GM10248 (cell line): ENCODE data around the gene SH3BGRL2.

ENCODE experiments used
- CTCF ChIA-PET: fragments of 300-600 bp; sonication (Branson Sonifier 250); formaldehyde crosslinking; extraction: SDS; loops from one replicate; lab custom pipeline; 2021; ENCODE audit warnings: antibody characterized with exemption; lab: Yijun Ruan, JAX
- POLR2A ChIA-PET: fragments of 350-650 bp; sonication (Branson Sonifier 250); formaldehyde crosslinking; extraction: SDS; loops from one replicate; lab custom pipeline; 2020; ENCODE audit warnings: antibody characterized with exemption; lab: Yijun Ruan, JAX
- DNase-seq: peaks from one replicate; pipeline ENCODE4 v3.0.0; 2012; ENCODE audit errors: extremely low spot score
- CTCF ChIP-seq: IDR thresholded peaks from 2 replicates; pipeline ENCODE4 v1.5.1; 2012; ENCODE audit warnings: mild to moderate bottlenecking, low read depth; ENCODE audit errors: extremely low read depth, missing control alignments, control extremely low read depth

Gene SH3BGRL2

GRCh38 chr6:79708095-79708791 lies 77.1 kb downstream of the SH3BGRL2 start:
- no peak for DNase-seq
- POLR2A ChIA-PET = no interaction called here
- CTCF ChIA-PET = interaction anchor here (1.2 kb wide), 1 partner anchor 10 kb away, joined by 4 read pairs; no protein-coding TSS in a partner anchor
- no peak for TF ChIP-seq CTCF

- TF ChIP-seq CTCF = no peak
- DNase-seq = no peak
- CTCF ChIA-PET = no interaction called here
- POLR2A ChIA-PET = no interaction called here
Measured at GRCh38 chr6:79710127-79710526, 79.0 kb downstream of the SH3BGRL2 start.

GRCh38 chr6:79711167-79711566 lies 80.0 kb downstream of the SH3BGRL2 start:
- no peak for TF ChIP-seq CTCF
- CTCF ChIA-PET = interaction anchor here (1.5 kb wide), 1 partner anchor 140 kb away, joined by 3 read pairs; no protein-coding TSS in a partner anchor
- POLR2A ChIA-PET = no interaction called here
- no peak for DNase-seq

GRCh38 chr6:79712144-79712543 lies 81.0 kb downstream of the SH3BGRL2 start:
- DNase-seq = no peak
- ChIA-PET CTCF (interaction anchor here (0.6 to 1.5 kb wide), 2 partner anchors 141 to 1242 kb away, joined by 3 read pairs; no protein-coding TSS in a partner anchor), POLR2A (no interaction called here)
- TF ChIP-seq CTCF = no peak

- ChIA-PET POLR2A (no interaction called here), CTCF (no interaction called here)
- no peak for TF ChIP-seq CTCF
- DNase-seq = no peak
Measured at GRCh38 chr6:79712616-79713135, 81.5 kb downstream of the SH3BGRL2 start.

- POLR2A ChIA-PET = no interaction called here
- peak; percentile 54 for TF ChIP-seq CTCF
- peak; percentile 24 for DNase-seq
- CTCF ChIA-PET = interaction anchor here (0.7 to 1.1 kb wide), 3 partner anchors 14 to 36 kb away, joined by 3 read pairs; no protein-coding TSS in a partner anchor
Measured at GRCh38 chr6:79713701-79714322, 82.7 kb downstream of the SH3BGRL2 start.
